CD4-positive, alpha-beta T cell (primary cell): Measurements from ENCODE around the gene AFDN. TPM values are rescaled to one million over a fixed set of nuclear protein-coding genes. Genes with fewer than 3 reads are reported as not detected.
A peak's percentile ranks its signal among the peaks of the same experiment; 100 is the strongest.

Experiments used
- ATAC-seq: fragments of 200-7000 bp; cut with Tn5 transposase; one replicate; pipeline ENCODE4 v1.10.0; 2022; ENCODE audit warnings: mild to moderate bottlenecking; ENCODE audit not compliant: poor library complexity
- CTCF ChIA-PET: fragments of 350-600 bp; sonication (Branson Sonifier 250); formaldehyde crosslinking; loops from one replicate; lab custom pipeline; 2021; ENCODE audit warnings: antibody characterized with exemption, inconsistent platforms; lab: Charles Lee
- POLR2A ChIA-PET: fragments of 350-600 bp; sonication (Branson Sonifier 250); formaldehyde crosslinking; loops from one replicate; lab custom pipeline; 2021; ENCODE audit warnings: antibody characterized with exemption, inconsistent platforms; lab: Charles Lee
- DNase-seq, 14 experiments: peaks; one replicate each; pipeline ENCODE4 v3.0.0-alpha.2; 2013 to 2020; ENCODE audit warnings: mixed read lengths in 2 of 14
- H3K27ac ChIP-seq, 2 donors: one replicate each; pipeline versions ENCODE4 v1.5.1 to v1.7.0; 2013; ENCODE audit warnings: low read length in 2 of 2, low read depth in 1 of 2, mild to moderate bottlenecking in 1 of 2
- H3K27me3 ChIP-seq, 2 experiments: 1 replicate in 1 of 2; 2 replicates in 1 of 2; pipeline versions ENCODE4 v1.6.1 to v1.7.0; 2013; ENCODE audit warnings: low read length in 2 of 2, control low read depth in 1 of 2, mild to moderate bottlenecking in 1 of 2, moderate library complexity in 1 of 2; ENCODE audit not compliant: insufficient read depth in 2 of 2, control insufficient read depth in 1 of 2
- H3K36me3 ChIP-seq: one replicate; pipeline ENCODE4 v1.6.1; 2013; ENCODE audit warnings: low read length, control low read depth; ENCODE audit not compliant: insufficient read depth
- H3K4me1 ChIP-seq: one replicate; pipeline ENCODE4 v1.6.1; 2013; ENCODE audit warnings: low read length, control low read depth; ENCODE audit not compliant: insufficient read depth
- H3K4me3 ChIP-seq: one replicate; pipeline ENCODE4 v1.5.1; 2013; ENCODE audit warnings: mild to moderate bottlenecking, low read length, moderate library complexity
- H3K9me3 ChIP-seq, 2 experiments: 1 replicate in 1 of 2; 2 replicates in 1 of 2; pipeline versions ENCODE4 v1.6.1 to v1.7.0; 2013; ENCODE audit warnings: low read length in 2 of 2, mild to moderate bottlenecking in 2 of 2, control low read depth in 1 of 2, moderate library complexity in 1 of 2; ENCODE audit not compliant: control insufficient read depth in 1 of 2, insufficient read depth in 1 of 2
- H3K27ac Mint-ChIP-seq: one replicate; pipeline ENCODE4 v1.8.0; 2020; ENCODE audit warnings: mixed read lengths
- H3K27me3 Mint-ChIP-seq: one replicate; pipeline ENCODE4 v1.8.0; 2021; ENCODE audit warnings: mixed read lengths
- H3K36me3 Mint-ChIP-seq: one replicate; pipeline ENCODE4 v1.8.0; 2021; ENCODE audit warnings: low read depth, mixed read lengths
- H3K4me1 Mint-ChIP-seq: one replicate; pipeline ENCODE4 v1.8.0; 2021; ENCODE audit warnings: low read depth, mixed read lengths
- H3K4me3 Mint-ChIP-seq: one replicate; pipeline ENCODE4 v1.8.0; 2020; ENCODE audit warnings: mild to moderate bottlenecking, mixed read lengths
- H3K9me3 Mint-ChIP-seq: one replicate; pipeline ENCODE4 v1.8.0; 2020; ENCODE audit warnings: mixed read lengths
- intact Hi-C, 2 experiments: fragments of 100-400 bp; cut with DNase I in 1 of 2; cut with micrococcal nuclease in 1 of 2; formaldehyde crosslinking; loops; one replicate each; pipeline versions ENCODE4 v1.15.1 to v1.9.0; 2023 to 2025; cut with DNase I, micrococcal nuclease
- total RNA-seq, 174 experiments: library from RNA in 2 of 174; stranded (reverse) in 2 of 174; gene quantifications; one replicate each; pipeline ENCODE4 v1.2.3 and lab custom pipeline; 2021 to 2026
- TF ChIP-seq, protein P1 (sequence below): fragments of 200-600 bp; IDR thresholded peaks from one replicate; pipeline ENCODE4 v1.8.0; 2022; ENCODE audit warnings: antibody characterized with exemption, mild to moderate bottlenecking

AFDN gene
- total RNA-seq, 2 experiments from 2014 or later = 9.1 to 10.2 TPM

DNA sequence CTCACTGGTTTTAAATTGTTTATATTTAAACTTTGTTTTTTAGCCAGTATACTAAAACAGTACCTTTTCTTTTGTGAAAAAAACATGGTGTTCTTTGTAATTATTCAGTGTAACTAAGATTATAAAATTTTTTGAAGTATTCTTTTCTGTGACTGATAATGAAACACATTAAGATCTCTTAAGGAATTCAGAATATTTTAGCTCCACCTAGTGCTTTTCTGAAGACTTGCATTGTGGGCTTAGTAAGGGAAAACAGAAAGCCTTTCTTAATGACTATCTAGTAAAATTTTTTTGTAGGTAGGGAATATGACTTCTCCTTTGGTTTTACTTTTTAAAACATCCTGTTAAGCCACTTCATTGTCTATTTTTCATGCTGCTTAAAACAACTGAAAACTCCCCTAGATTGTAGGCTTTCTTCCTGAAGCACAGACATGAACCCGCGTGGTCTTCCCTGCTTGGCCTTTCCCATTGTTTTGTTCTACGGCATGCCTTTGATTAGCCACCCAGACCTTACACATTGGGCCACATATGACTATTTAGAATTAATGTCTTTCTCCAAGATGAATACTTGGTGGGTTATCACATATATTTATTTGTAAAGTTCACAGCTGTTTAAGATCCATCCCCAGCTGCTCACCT is 72.1 kb downstream of the AFDN start:
- no peaks in the 10 kb centered on the region for H3K4me1 ChIP-seq
- CTCF ChIA-PET = interaction anchor here (0.6 kb wide), 1 partner anchor 1067 kb away, joined by 3 read pairs; no protein-coding TSS in a partner anchor
- no peaks in the 10 kb centered on the region for H3K36me3 ChIP-seq
- no peak overlapping the region for H3K27ac Mint-ChIP-seq
- H3K27ac ChIP-seq = no peak overlapping the region
- no peaks in the 10 kb centered on the region for H3K9me3 ChIP-seq
- H3K4me3 Mint-ChIP-seq = no peak overlapping the region
- POLR2A ChIA-PET = no interaction called here
- no peaks in the 10 kb centered on the region for H3K27me3 ChIP-seq
- ATAC-seq (no peak), DNase-seq (peak in 3 of 14 experiments; percentile 25 to 36 (median 25))
- H3K36me3 Mint-ChIP-seq = no peaks in the 10 kb centered on the region
- TF ChIP-seq, protein P1, sequence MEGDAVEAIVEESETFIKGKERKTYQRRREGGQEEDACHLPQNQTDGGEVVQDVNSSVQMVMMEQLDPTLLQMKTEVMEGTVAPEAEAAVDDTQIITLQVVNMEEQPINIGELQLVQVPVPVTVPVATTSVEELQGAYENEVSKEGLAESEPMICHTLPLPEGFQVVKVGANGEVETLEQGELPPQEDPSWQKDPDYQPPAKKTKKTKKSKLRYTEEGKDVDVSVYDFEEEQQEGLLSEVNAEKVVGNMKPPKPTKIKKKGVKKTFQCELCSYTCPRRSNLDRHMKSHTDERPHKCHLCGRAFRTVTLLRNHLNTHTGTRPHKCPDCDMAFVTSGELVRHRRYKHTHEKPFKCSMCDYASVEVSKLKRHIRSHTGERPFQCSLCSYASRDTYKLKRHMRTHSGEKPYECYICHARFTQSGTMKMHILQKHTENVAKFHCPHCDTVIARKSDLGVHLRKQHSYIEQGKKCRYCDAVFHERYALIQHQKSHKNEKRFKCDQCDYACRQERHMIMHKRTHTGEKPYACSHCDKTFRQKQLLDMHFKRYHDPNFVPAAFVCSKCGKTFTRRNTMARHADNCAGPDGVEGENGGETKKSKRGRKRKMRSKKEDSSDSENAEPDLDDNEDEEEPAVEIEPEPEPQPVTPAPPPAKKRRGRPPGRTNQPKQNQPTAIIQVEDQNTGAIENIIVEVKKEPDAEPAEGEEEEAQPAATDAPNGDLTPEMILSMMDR = peak; percentile 56
- intact Hi-C loops = loop anchor here (2.0 to 10.0 kb wide), 4 partner anchors 411 to 714 kb away; no protein-coding TSS in a partner anchor
- H3K4me3 ChIP-seq = no peak overlapping the region
- H3K4me1 Mint-ChIP-seq = no peaks in the 10 kb centered on the region
- H3K9me3 Mint-ChIP-seq = no peaks in the 10 kb centered on the region
- H3K27me3 Mint-ChIP-seq = no peaks in the 10 kb centered on the region

DNA sequence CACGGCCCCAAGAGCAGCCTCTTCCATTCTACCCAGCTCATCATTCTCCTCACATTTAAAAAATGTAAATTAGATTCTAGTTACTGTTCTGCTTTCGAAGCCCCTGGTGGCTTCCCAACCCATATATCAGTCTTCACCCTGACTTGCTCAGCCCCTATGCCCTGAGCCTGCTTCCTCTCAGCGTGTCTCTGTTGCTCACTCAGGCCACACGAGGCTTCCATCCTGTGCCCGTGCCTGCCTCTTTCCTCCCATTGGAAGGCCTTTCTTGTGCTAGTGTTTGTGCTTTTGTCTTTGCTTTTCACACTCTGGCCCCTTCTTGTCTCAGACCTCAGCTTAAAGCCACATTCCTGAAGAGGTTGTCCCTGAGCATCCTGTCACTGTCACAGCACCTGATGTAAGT is 78.1 kb downstream of the AFDN start:
- Histone ChIP-seq H3K4me3 (no peak overlapping the region), H3K36me3 (no peaks in the 10 kb centered on the region), H3K4me1 (no peaks in the 10 kb centered on the region), H3K9me3 (no peaks in the 10 kb centered on the region), H3K27ac (no peak overlapping the region), H3K27me3 (no peaks in the 10 kb centered on the region)
- no peak for ATAC-seq
- intact Hi-C loops = loop anchor here in 1 of 2 experiments (5.0 kb wide), 1 partner anchor 612 kb away; the partner anchor contains the start of gene UNC93A
- Mint-ChIP-seq H3K27me3 (no peaks in the 10 kb centered on the region), H3K27ac (no peak overlapping the region), H3K4me3 (no peak overlapping the region), H3K9me3 (no peaks in the 10 kb centered on the region), H3K36me3 (no peaks in the 10 kb centered on the region), H3K4me1 (no peaks in the 10 kb centered on the region)
- TF ChIP-seq, protein P1 = no peak
- ChIA-PET POLR2A (no interaction called here), CTCF (no interaction called here)
- DNase-seq = no peak

DNA sequence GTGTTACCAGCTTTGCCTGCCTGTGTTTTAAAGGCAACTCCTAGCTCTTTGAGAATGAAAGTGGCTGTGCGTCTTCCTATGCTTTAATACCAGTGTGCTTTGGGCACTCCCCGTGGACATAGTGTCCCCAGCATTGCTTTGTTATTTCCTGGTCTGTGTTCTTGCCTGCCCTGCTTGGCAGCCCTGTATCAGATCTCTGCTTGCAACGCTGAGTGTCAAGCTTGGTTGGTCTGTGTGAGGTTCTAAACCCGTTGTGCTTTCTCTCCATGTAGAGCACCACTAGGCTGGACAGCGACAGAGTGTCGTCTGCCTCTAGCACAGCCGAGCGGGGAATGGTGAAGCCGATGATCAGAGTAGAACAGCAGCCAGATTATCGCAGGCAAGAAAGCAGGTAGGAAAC is 80.2 kb downstream of the AFDN start:
- Mint-ChIP-seq H3K36me3 (no peaks in the 10 kb centered on the region), H3K4me1 (no peaks in the 10 kb centered on the region), H3K9me3 (no peaks in the 10 kb centered on the region), H3K27me3 (peaks cover 4% of the 10 kb centered on the region), H3K4me3 (no peak overlapping the region), H3K27ac (no peak overlapping the region)
- H3K9me3 ChIP-seq = no peaks in the 10 kb centered on the region
- ChIA-PET POLR2A (no interaction called here), CTCF (no interaction called here)
- H3K27ac ChIP-seq = no peak overlapping the region
- H3K27me3 ChIP-seq = no peaks in the 10 kb centered on the region
- H3K4me3 ChIP-seq = no peak overlapping the region
- TF ChIP-seq, protein P1 = no peak
- DNase-seq (no peak), ATAC-seq (no peak)
- H3K36me3 ChIP-seq = no peaks in the 10 kb centered on the region
- intact Hi-C loops = no loop called here
- H3K4me1 ChIP-seq = no peaks in the 10 kb centered on the region
